Activated CD8-positive, alpha-beta T cell treated with anti-CD3 and anti-CD28 coated beads for 36 hours (primary cell): ENCODE measurements around the gene TWF2. TPM values are rescaled to one million over a fixed set of nuclear protein-coding genes. Genes with fewer than 3 reads are reported as not detected.

Experiments
- ATAC-seq: fragments of 200-7000 bp; cut with Tn5 transposase; one replicate; pipeline ENCODE4 v1.10.0; 2021; ENCODE audit warnings: mild to moderate bottlenecking, moderate library complexity
- CTCF ChIA-PET: fragments of 350-600 bp; sonication (Branson Sonifier 250); formaldehyde crosslinking; loops from one replicate; lab custom pipeline; 2021; ENCODE audit warnings: antibody characterized with exemption; lab: Charles Lee
- POLR2A ChIA-PET: fragments of 350-600 bp; sonication (Branson Sonifier 250); formaldehyde crosslinking; loops from one replicate; lab custom pipeline; 2021; ENCODE audit warnings: antibody characterized with exemption; lab: Charles Lee
- DNase-seq: peaks from one replicate; pipeline ENCODE4 v3.0.0-alpha.2; 2020
- H3K27ac Mint-ChIP-seq: one replicate; pipeline ENCODE4 v1.8.0; 2021; ENCODE audit warnings: mild to moderate bottlenecking, mixed read lengths
- H3K27me3 Mint-ChIP-seq: one replicate; pipeline ENCODE4 v1.8.0; 2021; ENCODE audit warnings: mixed read lengths
- H3K36me3 Mint-ChIP-seq: one replicate; pipeline ENCODE4 v1.8.0; 2021; ENCODE audit warnings: low read depth, mixed read lengths
- H3K4me1 Mint-ChIP-seq: one replicate; pipeline ENCODE4 v1.8.0; 2021; ENCODE audit warnings: low read depth, mixed read lengths
- H3K4me3 Mint-ChIP-seq: one replicate; pipeline ENCODE4 v1.8.0; 2021; ENCODE audit warnings: mild to moderate bottlenecking, moderate library complexity, mixed read lengths
- H3K9me3 Mint-ChIP-seq: one replicate; pipeline ENCODE4 v1.8.0; 2021; ENCODE audit warnings: mixed read lengths
- intact Hi-C: fragments of 100-400 bp; cut with micrococcal nuclease; formaldehyde crosslinking; loops from one replicate; pipeline ENCODE4 v1.10.0; 2022
- total RNA-seq, 2 experiments: library from RNA; stranded (reverse); gene quantifications; one replicate each; pipeline ENCODE4 v1.2.3, GENCODE V29; 2021
- TF ChIP-seq, protein P1 (sequence below): fragments of 200-600 bp; IDR thresholded peaks from one replicate; pipeline ENCODE4 v1.8.0; 2022; ENCODE audit warnings: antibody characterized with exemption, mild to moderate bottlenecking

The TWF2 gene
- total RNA-seq, 2 experiments from 2014 or later = 137 TPM

- peak overlapping the region; percentile 70 for H3K4me3 Mint-ChIP-seq
Measured at GRCh38 chr3:52254608-52255007, 15.7 kb upstream of the TWF2 start.

GRCh38 chr3:52253314-52254304, 14.7 kb upstream of the TWF2 start:
- Mint-ChIP-seq H3K9me3 (no peaks in the 10 kb centered on the region), H3K27ac (peak overlapping the region; percentile 99), H3K36me3 (peaks cover 84% of the 10 kb centered on the region), H3K4me1 (peaks cover 85% of the 10 kb centered on the region), H3K4me3 (peak overlapping the region; percentile 70), H3K27me3 (no peaks in the 10 kb centered on the region)
- ChIA-PET CTCF (interaction anchor here (1.0 to 3.6 kb wide), 13 partner anchors 9 to 85 kb away, joined by 3 to 25 read pairs (median 13); partner anchors contain the start of genes TWF2 and WDR82), POLR2A (interaction anchor here (0.8 to 4.9 kb wide), 10 partner anchors 10 to 37 kb away, joined by 3 to 77 read pairs (median 10); partner anchors contain the start of genes TWF2 and WDR82)
- intact Hi-C loops = no loop called here
- DNase-seq (peak; percentile 96), ATAC-seq (peak; percentile 88)
- TF ChIP-seq, protein P1, sequence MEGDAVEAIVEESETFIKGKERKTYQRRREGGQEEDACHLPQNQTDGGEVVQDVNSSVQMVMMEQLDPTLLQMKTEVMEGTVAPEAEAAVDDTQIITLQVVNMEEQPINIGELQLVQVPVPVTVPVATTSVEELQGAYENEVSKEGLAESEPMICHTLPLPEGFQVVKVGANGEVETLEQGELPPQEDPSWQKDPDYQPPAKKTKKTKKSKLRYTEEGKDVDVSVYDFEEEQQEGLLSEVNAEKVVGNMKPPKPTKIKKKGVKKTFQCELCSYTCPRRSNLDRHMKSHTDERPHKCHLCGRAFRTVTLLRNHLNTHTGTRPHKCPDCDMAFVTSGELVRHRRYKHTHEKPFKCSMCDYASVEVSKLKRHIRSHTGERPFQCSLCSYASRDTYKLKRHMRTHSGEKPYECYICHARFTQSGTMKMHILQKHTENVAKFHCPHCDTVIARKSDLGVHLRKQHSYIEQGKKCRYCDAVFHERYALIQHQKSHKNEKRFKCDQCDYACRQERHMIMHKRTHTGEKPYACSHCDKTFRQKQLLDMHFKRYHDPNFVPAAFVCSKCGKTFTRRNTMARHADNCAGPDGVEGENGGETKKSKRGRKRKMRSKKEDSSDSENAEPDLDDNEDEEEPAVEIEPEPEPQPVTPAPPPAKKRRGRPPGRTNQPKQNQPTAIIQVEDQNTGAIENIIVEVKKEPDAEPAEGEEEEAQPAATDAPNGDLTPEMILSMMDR = no peak

More at GRCh38 chr3:52254608-52255007, 15.7 kb upstream of the TWF2 start:
- peak overlapping the region; percentile 99 for H3K27ac Mint-ChIP-seq
- DNase-seq (no peak), ATAC-seq (no peak)
- POLR2A ChIA-PET = interaction anchor here (2.5 to 4.9 kb wide), 5 partner anchors 9 to 23 kb away, joined by 16 to 77 read pairs (median 33); partner anchors contain the start of genes TWF2 and WDR82
- H3K36me3 Mint-ChIP-seq = peaks cover 86% of the 10 kb centered on the region
- H3K9me3 Mint-ChIP-seq = no peaks in the 10 kb centered on the region
- CTCF ChIA-PET = interaction anchor here (1.8 to 3.2 kb wide), 5 partner anchors 9 to 24 kb away, joined by 5 to 17 read pairs (median 14); partner anchors contain the start of gene WDR82
- H3K27me3 Mint-ChIP-seq = no peaks in the 10 kb centered on the region
- H3K4me1 Mint-ChIP-seq = peaks cover 85% of the 10 kb centered on the region
- intact Hi-C loops = no loop called here
- TF ChIP-seq, protein P1 = no peak

- Mint-ChIP-seq H3K9me3 (no peaks in the 10 kb centered on the region), H3K4me3 (no peak overlapping the region), H3K27ac (peak overlapping the region; percentile 79), H3K4me1 (peaks cover 73% of the 10 kb centered on the region), H3K36me3 (peaks cover 78% of the 10 kb centered on the region), H3K27me3 (no peaks in the 10 kb centered on the region)
- ChIA-PET CTCF (interaction anchor here (1.1 to 3.9 kb wide), 4 partner anchors 18 to 41 kb away, joined by 3 to 21 read pairs (median 4); no protein-coding TSS in a partner anchor), POLR2A (interaction anchor here (1.0 to 33.3 kb wide), 5 partner anchors 8 to 27 kb away, joined by 4 to 949 read pairs (median 38); partner anchors contain the start of genes GLYCTK, TWF2 and WDR82)
- DNase-seq (no peak), ATAC-seq (no peak)
- TF ChIP-seq, protein P1 = no peak
- intact Hi-C loops = no loop called here
Measured at GRCh38 chr3:52250122-52250521, 11.2 kb upstream of the TWF2 start.

- ChIA-PET POLR2A (interaction anchor here (1.6 to 33.3 kb wide), 4 partner anchors 9 to 28 kb away, joined by 7 to 949 read pairs (median 54); partner anchors contain the start of genes GLYCTK, TWF2 and WDR82), CTCF (interaction anchor here (1.1 to 3.9 kb wide), 3 partner anchors 9 to 32 kb away, joined by 3 to 21 read pairs (median 3); no protein-coding TSS in a partner anchor)
- H3K4me3 Mint-ChIP-seq = no peak overlapping the region
- TF ChIP-seq, protein P1 = no peak
- no peaks in the 10 kb centered on the region for H3K9me3 Mint-ChIP-seq
- intact Hi-C loops = no loop called here
- no peak for DNase-seq
- peak overlapping the region; percentile 79 for H3K27ac Mint-ChIP-seq
- peaks cover 74% of the 10 kb centered on the region for H3K4me1 Mint-ChIP-seq
- H3K36me3 Mint-ChIP-seq = peaks cover 79% of the 10 kb centered on the region
- no peaks in the 10 kb centered on the region for H3K27me3 Mint-ChIP-seq
- ATAC-seq = no peak
Measured at GRCh38 chr3:52249683-52250082, 10.7 kb upstream of the TWF2 start.
